Right cardiac atrium (tissue), 5 donors: Measurements from ENCODE around the gene MSLN. TPM values are rescaled to one million over a fixed set of nuclear protein-coding genes. Genes with fewer than 3 reads are reported as not detected.

Experiments
- ATAC-seq, 2 donors: fragments of 200-7000 bp; cut with Tn5 transposase; one replicate each; pipeline versions ENCODE4 v1.8.0 to v1.9.1; 2020; ENCODE audit warnings: moderate library complexity in 2 of 2, mild to moderate bottlenecking in 1 of 2
- DNase-seq, 3 donors: peaks; one replicate each; pipeline ENCODE4 v3.0.0-alpha.2; 2020
- H3K27ac ChIP-seq: one replicate; pipeline ENCODE4 v1.5.1; 2013; ENCODE audit warnings: mild to moderate bottlenecking, low read length, control low read depth, moderate library complexity
- H3K27me3 ChIP-seq: one replicate; pipeline ENCODE4 v1.6.1; 2013; ENCODE audit not compliant: control insufficient read depth, insufficient read depth
- H3K4me1 ChIP-seq: one replicate; pipeline ENCODE4 v1.6.1; 2013; ENCODE audit warnings: low read length; ENCODE audit not compliant: control insufficient read depth, insufficient read depth
- H3K4me3 ChIP-seq: one replicate; pipeline ENCODE4 v1.5.1; 2013; ENCODE audit warnings: low read length, control low read depth
- H3K9me3 ChIP-seq: one replicate; pipeline ENCODE4 v1.6.1; 2013; ENCODE audit warnings: low read length; ENCODE audit not compliant: control insufficient read depth
- WGBS: extraction: QIAGEN DNeasy Blood & Tissue Kit; methylation state at CpG from one replicate; pipeline ENCODE4 v1.1.7; 2013; 5-methylcytosine and 5-hydroxymethylcytosine counted together
- intact Hi-C, 4 donors: fragments of 100-400 bp; cut with DNase I; formaldehyde crosslinking; loops; one replicate each; pipeline versions ENCODE4 v1.11.0 to v1.14.0; 2022 to 2023
- polyA plus RNA-seq: library from polyadenylated mRNA; stranded (reverse); fragments of 200-250 nt; gene quantifications from one replicate; pipeline ENCODE4 v1.2.3, GENCODE V29; 2013
- total RNA-seq, 4 donors: library from RNA; stranded (reverse); fragmentation: NEBNext Ultra II Directional; extraction: Animal tissue kit (Norgen Biotek cat#: 25700); gene quantifications; one replicate each; pipeline ENCODE4 v1.2.1, GENCODE V29; 2021
- donor health status: healthy with polysubstance abuse.
- donor health status: DM: no; HTN: yes; CAD: no.
- donor health status: DM: no; HTN: no; CAD: no.
- donor health status: DM: no; HTN: yes; CAD: no; lungs with severe emphysema.
- donor health status: DM: yes; HTN: yes; CAD: no.

MSLN gene
- total and polyA plus RNA-seq, 5 donors = 0.92 to 3.1 (median 1.0) TPM; not detected in 2

DNA sequence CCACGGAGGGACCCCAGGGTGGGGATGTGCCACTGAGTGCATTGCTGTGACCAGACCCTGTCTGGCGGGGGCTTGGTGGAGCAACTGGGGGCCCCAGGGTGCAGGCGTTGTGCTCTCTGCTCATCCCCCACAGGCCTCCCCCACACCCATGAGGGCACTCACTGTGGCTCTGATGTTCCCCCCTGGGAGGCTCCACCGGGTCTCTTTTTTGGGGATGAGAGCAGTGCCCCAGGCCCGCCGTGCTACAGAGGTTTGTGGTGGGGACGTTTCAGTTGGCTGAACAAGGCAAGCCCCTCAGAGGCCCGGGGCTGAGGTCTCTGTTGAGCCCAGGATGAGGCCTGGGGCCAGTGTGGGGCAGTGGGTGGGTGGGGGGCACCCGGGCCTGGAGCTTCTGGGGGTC lies 36.8 kb upstream of the MSLN start:
- Histone ChIP-seq H3K4me3 (no peak overlapping the region), H3K27me3 (no peaks in the 10 kb centered on the region), H3K27ac (no peak overlapping the region), H3K4me1 (peaks cover 5% of the 10 kb centered on the region), H3K9me3 (no peaks in the 10 kb centered on the region)
- ATAC-seq (no peak), DNase-seq (peak in 1 of 3 donors; percentile 45)
- WGBS = 86% methylated on average over 9 of the region's 9 CpGs
- intact Hi-C loops = no loop called here

DNA sequence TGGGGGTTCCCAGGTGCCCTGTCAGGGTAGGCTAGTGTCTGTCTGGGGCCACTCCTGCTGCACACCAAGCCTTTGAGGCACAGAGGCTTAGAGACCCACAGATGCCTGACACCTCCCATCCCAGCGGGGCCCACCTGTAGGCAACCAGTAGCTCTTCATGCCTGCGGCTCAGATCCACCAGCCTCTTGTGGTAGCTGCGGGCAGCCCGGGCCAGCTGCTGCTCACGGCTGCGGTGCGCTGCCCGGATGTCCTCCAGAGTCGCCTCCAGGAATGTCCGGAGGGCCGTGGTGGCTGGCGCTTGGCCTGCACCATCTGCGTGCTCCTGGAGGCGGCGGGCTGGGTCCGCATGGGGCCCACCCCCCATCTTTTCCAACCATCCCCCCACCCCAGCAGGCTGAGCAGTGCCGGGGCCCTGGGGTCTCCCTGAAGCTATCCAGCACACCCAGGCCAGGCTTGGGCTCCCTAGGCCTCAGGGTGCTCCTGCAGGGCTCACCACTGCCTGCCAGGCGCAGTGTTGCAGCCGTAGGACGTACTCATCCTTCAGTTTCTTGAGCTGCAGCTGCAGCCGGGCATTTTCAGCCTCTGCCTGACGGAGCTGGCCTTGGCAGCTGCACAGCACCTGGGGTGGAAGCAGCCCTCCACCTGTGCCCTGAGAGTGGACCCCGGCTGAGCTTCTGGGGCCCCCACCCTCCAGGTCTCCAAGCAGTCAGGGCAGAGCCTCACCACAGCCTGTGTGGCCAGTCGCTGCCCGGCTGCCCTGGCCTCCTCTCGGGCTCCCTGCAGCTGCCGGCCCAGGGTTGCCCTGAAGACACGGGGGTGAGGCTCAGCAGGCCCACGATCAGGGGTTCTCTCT lies 36.1 kb upstream of the MSLN start:
- Histone ChIP-seq H3K27me3 (no peaks in the 10 kb centered on the region), H3K4me3 (no peak overlapping the region), H3K4me1 (peaks cover 5% of the 10 kb centered on the region), H3K9me3 (no peaks in the 10 kb centered on the region), H3K27ac (no peak overlapping the region)
- intact Hi-C loops = no loop called here
- ATAC-seq (no peak), DNase-seq (peak in 1 of 3 donors; percentile 56)
- WGBS = 61% methylated on average over 29 of the region's 29 CpGs

DNA sequence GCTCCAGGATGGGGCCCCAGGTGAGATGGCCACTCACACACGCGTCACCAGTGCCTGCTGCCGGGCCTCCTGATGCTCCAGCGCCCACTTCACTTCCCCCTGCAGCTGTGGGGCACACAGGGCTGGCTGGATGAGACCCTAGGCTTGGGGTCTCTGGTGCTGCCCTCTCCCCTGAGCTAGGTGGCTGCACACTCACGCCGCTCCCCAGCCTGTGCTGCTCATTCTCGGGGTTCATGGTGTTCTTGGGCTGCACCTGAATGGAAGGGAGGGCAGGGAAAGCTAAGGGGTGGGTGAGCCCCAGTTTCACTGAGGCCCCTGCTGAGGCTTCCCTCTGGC lies 35.5 kb upstream of the MSLN start:
- WGBS = 75% methylated on average over 7 of the region's 7 CpGs
- peaks cover 3% of the 10 kb centered on the region for H3K4me1 ChIP-seq
- ATAC-seq = no peak
- intact Hi-C loops = no loop called here
- no peak overlapping the region for H3K4me3 ChIP-seq
- peak in 1 of 3 donors; percentile 45 for DNase-seq
- H3K27ac ChIP-seq = no peak overlapping the region
- no peaks in the 10 kb centered on the region for H3K9me3 ChIP-seq
- no peaks in the 10 kb centered on the region for H3K27me3 ChIP-seq

DNA sequence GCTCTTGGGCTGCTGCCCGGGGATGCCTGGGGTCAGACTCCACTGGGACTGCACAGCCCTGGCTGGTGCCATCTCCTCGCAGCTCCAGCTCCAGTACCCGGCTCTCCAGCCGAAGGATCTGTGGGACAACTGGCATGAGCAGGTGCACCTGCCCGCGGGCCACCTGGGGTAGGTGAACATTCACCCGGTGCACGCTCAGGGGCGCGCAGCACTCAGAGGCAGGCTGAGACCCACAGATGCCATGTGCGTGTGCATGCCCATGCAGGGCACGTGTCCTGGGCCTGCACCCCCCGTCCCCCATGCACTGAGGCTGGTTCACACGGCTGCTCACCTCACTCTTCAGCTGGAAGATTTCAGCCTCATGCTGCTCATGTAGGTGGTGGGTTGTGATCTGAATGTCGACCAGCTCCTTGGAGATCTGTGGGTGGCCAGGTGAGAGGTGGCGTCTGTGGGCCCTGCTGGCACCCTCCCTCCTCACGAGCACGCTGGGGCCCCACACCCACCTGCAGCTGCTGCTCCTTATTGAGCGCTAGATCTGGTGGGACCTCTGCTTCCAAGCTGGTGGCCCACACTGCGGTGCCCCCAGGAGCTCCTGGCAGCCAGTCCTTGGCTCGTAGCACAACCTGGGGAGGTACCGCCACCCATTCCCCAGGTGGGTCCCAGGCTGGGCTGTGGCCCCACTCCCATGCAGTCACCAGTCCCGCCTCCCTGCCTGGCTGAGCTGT lies 34.9 kb upstream of the MSLN start:
- Histone ChIP-seq H3K27ac (no peak overlapping the region), H3K9me3 (no peaks in the 10 kb centered on the region), H3K4me1 (peaks cover 3% of the 10 kb centered on the region), H3K27me3 (no peaks in the 10 kb centered on the region), H3K4me3 (no peak overlapping the region)
- intact Hi-C loops = no loop called here
- ATAC-seq = no peak
- WGBS = 76% methylated on average over 23 of the region's 23 CpGs
- peak in 1 of 3 donors; percentile 50 for DNase-seq

DNA sequence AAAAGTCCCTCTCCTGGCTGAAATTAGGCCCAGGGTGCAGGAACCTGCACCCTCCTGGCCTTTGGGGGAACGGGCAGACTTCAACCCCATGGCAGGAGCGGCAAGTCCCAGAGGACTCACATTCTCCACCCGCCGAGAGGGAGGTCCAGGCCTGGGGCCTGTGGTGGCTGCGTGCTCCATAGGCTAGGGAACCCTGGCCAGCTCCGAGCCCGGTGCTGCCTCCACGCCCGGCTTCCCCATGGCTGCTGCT lies 34.4 kb upstream of the MSLN start:
- Histone ChIP-seq H3K4me3 (no peak overlapping the region), H3K27ac (no peak overlapping the region), H3K27me3 (no peaks in the 10 kb centered on the region), H3K9me3 (no peaks in the 10 kb centered on the region), H3K4me1 (peaks cover 3% of the 10 kb centered on the region)
- ATAC-seq = no peak
- DNase-seq = no peak
- intact Hi-C loops = no loop called here
- 16% methylated on average over 9 of the region's 9 CpGs for WGBS

DNA sequence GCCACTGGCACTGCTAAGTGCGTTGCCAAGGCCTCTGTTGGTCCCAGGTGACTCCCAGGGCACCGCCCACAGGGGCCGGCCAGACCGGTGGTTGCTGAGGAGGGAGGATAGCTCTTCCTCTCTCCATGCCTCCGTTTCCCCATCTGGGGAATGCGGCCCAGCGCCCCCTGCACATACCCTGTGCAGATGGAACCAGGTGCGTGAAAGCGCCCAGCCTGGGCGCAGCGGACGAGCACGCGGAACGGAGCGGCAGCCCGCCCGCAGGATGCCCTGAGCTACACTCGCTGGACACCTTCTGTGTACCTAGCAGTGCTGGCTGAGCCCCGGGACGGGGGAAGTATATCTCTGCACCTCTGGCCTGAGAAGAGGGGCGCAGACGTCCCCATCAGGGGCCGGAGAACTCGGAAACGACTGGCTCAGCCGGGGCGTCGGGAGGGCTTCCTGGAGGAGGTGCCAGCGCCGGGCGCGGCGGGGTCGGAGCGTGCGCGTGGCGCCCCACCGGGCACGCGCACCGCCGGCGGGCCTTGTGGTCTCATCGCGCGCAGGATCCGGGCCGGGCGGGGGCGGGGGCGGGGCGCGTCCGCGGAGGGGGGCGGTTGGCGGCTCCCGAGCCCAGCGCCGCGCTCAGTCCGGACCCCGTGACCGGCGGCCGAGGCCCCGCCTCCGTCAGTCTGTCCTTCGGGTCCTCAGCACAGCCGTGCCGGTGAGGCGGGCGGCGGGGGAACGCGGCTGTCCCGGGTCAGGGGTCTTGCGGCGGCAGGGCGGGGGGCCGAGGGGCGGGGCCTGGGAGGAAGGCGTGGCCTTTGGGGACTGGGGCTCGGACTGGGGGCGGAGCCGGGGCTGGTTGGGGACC lies 33.9 kb upstream of the MSLN start, which contains the start of the genes CCDC78 and HAGHL:
Gene CCDC78 (minus strand): TSS at position 6 of the 853 bp plus-strand sequence. CDS start 76 bp downstream, outside the sequence.
Gene HAGHL (plus strand): TSS at position 669 of the 853 bp plus-strand sequence. CDS start 404 bp downstream, outside the sequence.
- no peaks in the 10 kb centered on the region for H3K27me3 ChIP-seq
- peak; percentile 67 to 88 (median 85) for DNase-seq
- no peaks in the 10 kb centered on the region for H3K9me3 ChIP-seq
- intact Hi-C loops = no loop called here
- WGBS = 2% methylated on average over 88 of the region's 88 CpGs
- H3K4me1 ChIP-seq = peaks cover 3% of the 10 kb centered on the region
- no peak within 1 kb of the TSS for H3K27ac ChIP-seq
- peak within 1 kb of the TSS; percentile 54 for H3K4me3 ChIP-seq
- ATAC-seq = peak; percentile 9 to 23

DNA sequence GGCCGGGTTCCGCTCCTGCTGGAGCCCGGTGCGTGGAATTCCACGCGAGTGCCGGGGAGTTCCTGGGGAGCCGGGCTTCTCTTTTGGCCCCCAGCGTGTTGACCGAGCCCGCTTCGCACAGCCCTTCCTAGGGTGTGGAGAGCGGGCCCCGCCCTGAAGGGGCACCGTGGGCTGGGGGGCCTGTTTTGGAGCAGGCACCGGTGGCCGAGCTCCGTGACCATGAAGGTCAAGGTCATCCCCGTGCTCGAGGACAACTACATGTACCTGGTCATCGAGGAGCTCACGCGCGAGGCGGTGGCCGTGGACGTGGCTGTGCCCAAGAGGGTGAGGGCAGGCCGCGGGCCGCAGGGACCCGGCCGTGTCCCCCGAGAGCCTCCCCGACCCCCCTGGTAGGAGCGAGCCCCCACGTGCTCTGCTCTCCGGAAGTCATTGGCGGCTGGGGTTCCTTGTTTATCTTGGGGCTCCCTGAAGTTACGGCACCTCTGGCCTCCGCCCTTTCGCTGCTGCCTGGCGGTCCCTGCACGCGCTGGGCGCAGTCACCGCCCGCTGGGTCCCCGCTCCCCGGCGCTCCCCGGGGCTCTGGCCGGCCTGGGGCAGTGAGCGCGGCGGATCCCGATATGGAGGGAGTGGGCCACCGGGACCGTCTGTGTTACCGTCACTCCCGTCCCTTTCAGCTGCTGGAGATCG lies 33.1 kb upstream of the MSLN start:
- Histone ChIP-seq H3K4me3 (peak overlapping the region; percentile 54), H3K4me1 (no peaks in the 10 kb centered on the region), H3K27ac (no peak overlapping the region), H3K27me3 (no peaks in the 10 kb centered on the region), H3K9me3 (no peaks in the 10 kb centered on the region)
- intact Hi-C loops = no loop called here
- WGBS = under 1% methylated on average over 61 of the region's 61 CpGs
- ATAC-seq (peak; percentile 0 to 1), DNase-seq (peak in 1 of 3 donors; percentile 70)

DNA sequence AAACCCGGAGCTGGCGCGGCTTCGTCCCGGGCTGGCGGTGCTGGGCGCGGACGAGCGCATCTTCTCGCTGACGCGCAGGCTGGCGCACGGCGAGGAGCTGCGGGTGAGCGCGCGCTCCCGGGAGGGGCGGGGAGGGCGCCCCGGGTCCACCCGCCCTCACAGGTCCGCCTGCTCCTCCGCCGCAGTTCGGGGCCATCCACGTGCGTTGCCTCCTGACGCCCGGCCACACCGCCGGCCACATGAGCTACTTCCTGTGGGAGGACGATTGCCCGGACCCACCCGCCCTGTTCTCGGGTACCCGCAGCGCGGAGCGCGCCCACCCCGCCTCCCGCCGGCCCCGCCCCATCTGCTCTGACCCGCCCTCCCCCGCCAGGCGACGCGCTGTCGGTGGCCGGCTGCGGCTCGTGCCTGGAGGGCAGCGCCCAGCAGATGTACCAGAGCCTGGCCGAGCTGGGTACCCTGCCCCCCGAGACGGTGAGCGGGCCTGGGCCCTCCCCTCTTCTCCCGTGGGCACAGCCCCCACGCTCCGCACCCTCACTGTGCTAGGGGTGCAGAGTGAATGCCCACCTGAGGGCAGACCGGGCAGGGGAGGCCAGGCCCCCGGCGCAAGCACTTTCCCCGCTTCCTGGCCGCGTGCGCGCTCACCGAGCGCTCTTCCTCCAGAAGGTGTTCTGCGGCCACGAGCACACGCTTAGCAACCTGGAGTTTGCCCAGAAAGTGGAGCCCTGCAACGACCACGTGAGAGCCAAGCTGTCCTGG lies 32.2 kb upstream of the MSLN start:
- H3K9me3 ChIP-seq = no peaks in the 10 kb centered on the region
- 1% methylated on average over 80 of the region's 80 CpGs for WGBS
- peak overlapping the region; percentile 54 for H3K4me3 ChIP-seq
- DNase-seq (peak; percentile 76 to 83 (median 83)), ATAC-seq (peak; percentile 42 to 59)
- no peak overlapping the region for H3K27ac ChIP-seq
- intact Hi-C loops = no loop called here
- H3K4me1 ChIP-seq = no peaks in the 10 kb centered on the region
- H3K27me3 ChIP-seq = no peaks in the 10 kb centered on the region

DNA sequence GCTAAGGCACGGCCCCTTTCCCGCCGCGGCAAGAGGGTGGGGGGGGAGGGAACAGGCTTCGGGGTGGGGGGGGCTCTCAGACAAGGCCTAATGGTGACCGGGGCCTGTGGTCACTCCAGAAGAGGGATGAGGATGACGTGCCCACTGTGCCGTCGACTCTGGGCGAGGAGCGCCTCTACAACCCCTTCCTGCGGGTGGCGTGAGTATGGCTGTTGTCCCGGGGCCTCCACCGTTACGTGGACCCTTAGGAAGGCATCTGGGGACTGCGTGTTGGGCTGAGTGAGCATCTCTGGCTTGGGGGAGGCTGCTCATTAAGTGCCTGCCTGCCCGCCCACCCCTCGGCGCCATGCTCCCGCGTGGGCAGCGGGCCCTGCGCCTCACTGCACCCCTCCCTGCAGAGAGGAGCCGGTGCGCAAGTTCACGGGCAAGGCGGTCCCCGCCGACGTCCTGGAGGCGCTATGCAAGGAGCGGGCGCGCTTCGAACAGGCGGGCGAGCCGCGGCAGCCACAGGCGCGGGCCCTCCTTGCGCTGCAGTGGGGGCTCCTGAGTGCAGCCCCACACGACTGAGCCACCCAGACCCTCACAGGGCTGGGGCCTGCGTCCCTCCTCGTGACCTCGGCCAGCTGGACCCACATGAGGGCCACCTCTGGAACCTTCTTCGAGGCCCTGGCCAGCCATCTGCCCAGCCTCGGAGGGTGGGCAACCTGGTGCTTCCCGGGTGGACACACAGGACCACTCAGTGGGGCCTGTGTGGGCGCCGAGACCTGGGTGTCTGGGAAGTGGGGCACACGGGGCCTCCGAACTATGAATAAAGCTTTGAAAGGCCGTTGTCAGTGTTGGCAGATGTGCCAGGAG lies 31.4 kb upstream of the MSLN start:
- no peaks in the 10 kb centered on the region for H3K4me1 ChIP-seq
- ATAC-seq (no peak), DNase-seq (peak in 1 of 3 donors; percentile 65)
- H3K9me3 ChIP-seq = no peaks in the 10 kb centered on the region
- 60% methylated on average over 55 of the region's 55 CpGs for WGBS
- H3K4me3 ChIP-seq = no peak overlapping the region
- intact Hi-C loops = no loop called here
- no peak overlapping the region for H3K27ac ChIP-seq
- H3K27me3 ChIP-seq = no peaks in the 10 kb centered on the region
